HG02885 (cell line): ENCODE results near the gene DCN.
A peak's percentile ranks its signal among the peaks of the same experiment; 100 is the strongest.

ENCODE experiments used
- ATAC-seq: cut with Tn5 transposase; IDR thresholded peaks from one replicate; pipeline ENCODE4 v1.9.1; 2021; ENCODE audit warnings: mild to moderate bottlenecking; ENCODE audit not compliant: unreplicated experiment, poor library complexity

The DCN gene

DNA sequence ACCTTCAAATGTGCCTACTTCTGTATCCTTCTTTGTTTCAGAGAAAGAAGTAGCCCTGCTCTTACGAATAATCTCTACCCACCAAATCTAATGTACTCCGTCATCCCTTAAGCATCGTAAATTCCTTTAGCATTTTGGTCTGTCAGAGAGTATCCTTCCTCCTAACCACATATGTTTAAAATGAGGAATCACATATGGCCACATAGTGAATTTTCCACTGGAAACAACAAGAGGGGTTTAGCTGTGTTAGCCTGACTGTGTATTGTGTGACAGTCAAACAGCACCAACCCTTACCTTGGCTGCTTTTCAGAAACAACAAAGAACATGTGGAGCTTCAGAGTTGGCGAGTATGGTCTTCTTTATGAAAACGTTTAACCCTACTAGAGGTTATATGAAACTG, 76.8 kb downstream of the DCN start:
- no peak for ATAC-seq

DNA sequence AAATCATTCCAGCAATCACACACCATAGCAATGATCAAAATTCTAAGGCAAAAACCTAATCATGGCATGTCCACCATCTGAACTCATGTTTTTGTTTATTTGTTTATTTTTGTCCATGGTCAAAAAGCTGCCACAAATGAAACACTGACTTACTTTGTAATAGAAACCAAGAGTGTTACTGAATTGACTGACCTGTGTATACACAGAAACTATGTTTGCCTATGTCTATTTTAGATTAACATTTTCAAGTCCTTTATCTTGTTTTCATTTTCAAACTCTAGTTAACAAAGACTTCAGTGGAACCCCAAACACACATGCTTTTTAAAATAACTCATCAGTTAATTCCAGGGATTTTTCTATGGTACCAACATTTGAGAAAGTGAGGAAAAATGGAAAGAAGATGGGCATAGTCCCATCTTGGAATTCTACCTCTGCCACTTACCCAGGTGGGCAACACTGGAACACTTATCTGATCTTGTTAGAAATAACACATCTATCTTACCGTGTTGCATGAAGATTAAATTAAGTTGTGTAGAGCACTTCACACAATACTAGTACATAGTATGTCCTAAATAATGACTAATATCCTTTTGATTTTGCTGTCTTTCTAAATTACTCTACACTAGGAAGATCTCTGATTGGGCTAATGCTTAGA, 77.7 kb downstream of the DCN start:
- peak; percentile 76 for ATAC-seq

DNA sequence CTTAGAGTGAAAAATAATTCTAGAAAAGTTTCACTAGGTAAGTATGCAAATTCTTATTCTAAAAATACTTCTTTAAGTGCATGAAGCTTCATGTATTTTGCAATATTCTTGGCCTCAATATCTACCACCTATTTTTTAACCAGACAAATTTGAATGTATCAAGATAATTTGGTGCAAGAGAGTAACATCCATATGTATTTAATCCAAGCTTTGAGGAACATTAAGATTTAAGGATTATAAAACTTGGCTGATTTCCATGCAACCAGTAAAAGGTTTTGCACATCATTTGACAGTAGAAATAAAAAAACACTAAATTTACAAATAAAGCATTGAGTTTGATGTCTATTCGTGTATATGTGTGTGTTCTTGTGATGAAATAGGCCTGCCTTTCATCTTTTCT, 79.0 kb downstream of the DCN start:
- ATAC-seq = no peak

DNA sequence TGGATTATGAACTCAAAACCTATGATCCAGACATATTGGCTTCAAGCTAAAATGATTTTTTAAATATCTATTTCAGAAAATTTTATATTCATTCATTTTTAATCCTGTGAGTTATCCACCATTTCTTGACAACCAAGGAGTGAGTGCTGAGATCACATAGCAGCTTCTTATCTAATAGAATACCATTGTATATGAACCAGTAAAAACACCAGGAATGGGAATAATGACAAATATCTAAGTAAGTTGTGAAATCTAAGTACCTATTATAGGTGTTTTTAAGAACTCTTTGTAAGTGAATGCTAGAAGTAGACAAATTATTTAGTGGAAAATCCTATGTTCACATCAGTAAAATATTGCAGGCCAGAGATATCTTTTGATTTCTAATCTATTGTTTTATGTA, 79.5 kb downstream of the DCN start:
- ATAC-seq = no peak

DNA sequence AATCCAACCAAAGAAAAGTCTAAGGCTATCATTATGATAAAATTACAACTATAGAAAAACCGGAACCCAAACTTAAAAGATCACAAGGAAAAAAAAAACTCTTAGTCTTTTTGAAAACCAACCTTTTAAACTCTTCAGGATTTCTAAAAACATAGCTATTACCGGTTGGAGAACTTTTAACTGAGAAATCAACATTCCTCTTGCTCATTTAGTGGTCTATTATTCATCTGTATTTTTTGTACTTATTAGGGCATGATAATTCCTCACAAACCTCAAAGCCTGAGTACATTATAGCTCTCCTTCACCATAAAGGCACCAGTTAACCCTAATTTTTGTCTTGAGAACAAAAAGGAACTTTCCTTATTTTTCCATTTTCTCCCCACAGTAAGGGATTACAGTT, 81.7 kb downstream of the DCN start:
- ATAC-seq = no peak

DNA sequence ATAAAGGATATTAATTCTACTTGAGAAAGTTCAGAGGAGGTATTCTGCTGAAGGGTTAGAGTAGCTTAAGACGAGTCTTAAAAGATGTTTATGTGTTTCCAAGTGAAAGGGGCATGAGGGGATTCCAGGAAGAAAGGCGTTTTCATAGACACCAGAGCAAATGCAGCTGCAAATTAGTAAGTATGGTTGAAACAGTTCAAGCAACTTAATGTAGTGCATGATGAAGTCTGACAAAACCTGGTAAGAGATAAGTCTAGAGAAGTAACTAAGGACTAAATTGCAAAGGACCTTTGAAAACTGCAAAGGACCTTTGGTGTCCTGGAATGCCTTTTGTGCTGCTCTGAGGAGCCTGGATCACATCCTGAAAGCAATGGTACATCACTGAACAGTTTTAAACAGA, 82.8 kb downstream of the DCN start:
- no peak for ATAC-seq

DNA sequence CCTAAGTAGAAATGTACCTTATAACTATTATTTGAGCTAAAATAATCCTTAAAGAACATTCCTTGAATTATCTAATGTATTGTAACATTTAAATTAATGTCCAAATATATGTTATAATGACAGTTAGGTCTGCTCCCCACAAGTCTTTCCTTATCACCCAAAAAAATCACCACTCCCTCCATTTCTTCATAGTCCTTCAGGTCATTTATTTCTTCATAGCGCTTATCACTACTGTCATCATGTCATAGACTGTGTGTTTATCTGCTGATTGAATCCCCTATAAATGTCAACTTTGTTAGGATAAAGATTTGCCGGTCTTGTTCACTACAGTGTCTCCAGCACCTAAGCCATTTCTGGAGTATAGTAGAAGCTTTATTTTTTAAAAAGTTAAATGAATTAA, 83.3 kb downstream of the DCN start:
- ATAC-seq = no peak

DNA sequence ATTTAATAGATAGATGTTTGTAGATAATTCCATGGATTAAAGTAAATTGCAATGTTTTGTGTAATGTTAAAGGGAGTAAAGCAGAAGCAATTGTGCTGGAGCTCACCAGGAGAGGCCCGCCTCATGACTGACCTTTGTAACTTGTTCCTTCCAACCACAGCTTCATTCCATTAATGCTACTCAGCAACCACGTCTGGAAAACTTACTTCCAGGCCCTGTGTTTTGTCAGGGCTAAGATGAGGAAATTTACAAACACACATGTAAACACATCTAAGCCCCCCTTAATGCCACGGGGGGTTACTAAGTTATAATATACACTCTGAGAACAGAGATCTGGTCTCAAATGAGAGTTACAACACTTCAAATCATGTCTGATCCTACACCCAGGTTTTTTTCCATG, 83.7 kb downstream of the DCN start:
- no peak for ATAC-seq

DNA sequence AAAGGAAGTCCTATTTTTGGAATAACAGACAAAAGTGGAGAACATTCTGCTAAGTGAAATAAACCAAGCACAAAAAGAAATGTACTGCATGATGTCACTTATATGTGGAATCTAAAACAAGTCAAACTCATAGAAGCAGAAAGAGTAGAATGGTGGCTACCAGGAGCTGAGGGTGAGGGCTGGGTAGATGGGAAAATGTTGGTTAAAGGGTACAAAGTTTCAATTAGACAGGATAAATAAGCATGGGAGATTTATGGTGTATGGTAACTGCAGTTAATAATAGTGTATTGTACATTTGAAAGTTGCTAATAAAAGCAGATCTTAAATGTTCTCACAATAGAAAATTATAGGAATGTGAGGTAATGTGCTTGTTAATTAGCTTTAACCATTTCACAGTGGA, 84.2 kb downstream of the DCN start:
- ATAC-seq = no peak

DNA sequence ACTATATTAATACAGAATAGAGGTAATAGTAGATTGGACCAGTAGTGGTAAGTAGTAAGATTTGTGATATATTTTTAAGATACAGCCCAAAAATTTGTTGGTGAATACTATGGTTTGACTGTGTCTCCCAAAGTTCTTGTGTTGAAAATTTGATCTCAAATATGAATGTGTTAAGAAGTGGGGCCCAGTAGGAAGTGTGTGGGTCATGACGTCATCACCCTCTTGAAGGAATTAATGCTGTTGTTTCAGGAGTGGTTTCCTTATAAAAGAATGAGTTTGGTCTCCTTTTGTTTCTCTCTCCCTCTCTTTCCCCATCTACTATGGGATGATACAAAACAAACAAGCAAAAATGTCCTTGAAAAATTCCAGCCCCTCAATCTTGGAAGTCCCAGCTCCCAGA, 87.7 kb downstream of the DCN start:
- no peak for ATAC-seq

DNA sequence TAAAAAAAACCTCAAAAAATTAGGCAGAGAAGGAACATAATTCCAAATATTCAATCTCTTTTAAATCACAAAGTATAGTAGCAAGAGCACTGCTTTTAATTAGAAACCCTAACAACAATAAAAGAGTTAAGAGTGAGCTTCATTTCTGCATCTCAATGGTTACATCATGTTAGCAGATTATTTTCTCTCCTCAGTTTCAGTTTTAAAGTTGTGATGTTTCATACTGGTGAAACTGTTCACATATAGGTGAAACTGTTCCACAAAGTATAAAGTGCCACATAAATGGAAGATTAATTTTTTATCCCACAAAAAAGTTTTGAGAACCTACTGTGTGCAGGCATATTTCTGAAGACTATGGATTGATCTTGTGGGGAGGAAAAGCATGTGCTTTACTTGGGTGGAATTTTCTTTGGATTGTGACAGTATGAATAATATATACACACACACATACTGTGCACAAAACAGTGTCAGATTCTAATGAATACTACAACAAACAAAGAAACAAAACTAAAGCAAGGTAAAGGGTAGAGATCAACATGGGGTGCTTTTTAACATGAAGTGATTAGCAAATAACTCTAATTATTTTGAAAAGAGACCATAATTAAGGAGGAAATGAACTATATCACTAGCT, 88.5 kb downstream of the DCN start:
- no peak for ATAC-seq

DNA sequence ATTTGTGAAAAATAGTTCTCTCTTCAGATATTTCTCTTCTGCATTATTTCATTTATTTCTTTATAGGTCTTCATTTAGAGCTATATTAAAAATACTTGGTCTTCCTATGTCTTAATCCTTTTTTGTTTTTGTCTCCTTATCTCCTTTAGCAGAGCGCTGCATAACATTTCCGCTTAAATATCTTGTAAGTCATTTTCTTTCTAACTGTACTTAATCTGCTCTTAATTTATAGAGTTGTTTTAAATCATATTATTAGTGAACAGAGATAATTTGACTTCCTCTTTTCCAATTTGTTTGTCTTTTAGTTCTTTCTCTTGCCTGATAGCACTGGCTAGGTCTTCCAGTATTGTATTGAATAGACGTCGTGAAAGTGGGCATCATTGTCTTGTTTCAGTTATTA, 89.3 kb downstream of the DCN start:
- no peak for ATAC-seq

DNA sequence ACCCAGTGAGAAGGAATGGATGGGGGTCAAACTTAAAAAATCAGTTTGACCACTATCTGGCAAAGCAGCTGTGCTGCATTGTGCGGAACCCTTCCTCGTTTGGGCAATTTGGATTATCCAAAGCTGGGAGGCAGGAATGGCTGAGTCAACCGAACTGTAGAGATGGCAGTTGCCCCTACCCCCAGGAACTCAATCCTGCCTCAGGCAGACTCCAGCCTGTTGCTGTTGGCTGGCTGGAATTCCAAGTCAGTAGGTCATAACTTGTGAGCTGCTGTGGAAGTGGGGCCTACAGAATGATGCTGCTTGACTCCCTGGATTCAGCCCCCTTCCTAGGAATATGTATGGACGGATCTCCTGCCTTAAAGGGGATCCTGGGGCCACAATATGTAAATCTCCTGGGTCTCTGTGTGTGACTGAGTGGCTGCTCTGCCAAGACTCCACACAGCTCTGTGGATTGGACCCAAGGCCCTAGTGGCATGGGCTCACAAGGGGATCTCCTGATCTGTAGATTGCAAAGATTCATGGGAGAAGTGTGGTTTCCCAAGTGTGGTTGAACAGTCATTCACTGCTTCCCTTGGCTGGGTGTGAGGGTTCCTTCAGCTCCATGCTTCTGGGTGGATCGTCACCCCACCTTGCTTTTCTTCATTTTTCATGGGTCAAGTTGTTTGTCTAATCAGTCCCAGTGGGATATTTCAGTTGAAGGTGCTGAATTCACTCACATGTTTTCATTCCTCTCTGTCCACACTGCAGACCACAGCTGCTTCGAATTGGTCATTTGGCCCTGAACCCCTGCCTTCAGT, 90.5 kb downstream of the DCN start:
- ATAC-seq = no peak
